AG09309 (cell line): ENCODE data around the gene C11orf87.

ENCODE experiments used
- DNase-seq: peaks from one replicate; pipeline ENCODE4 v3.0.0-alpha.2; 2010; ENCODE audit warnings: low read depth
- H3K4me3 ChIP-seq: 2 replicates; pipeline ENCODE4 v1.5.1; 2011; ENCODE audit warnings: mild to moderate bottlenecking, low read depth, low read length, moderate library complexity; ENCODE audit not compliant: control insufficient read depth
- TF ChIP-seq, protein P1 (sequence below): IDR thresholded peaks from 2 replicates; pipeline ENCODE4 v1.5.1; 2011; ENCODE audit warnings: mild to moderate bottlenecking, low read depth, low read length, inconsistent platforms; ENCODE audit not compliant: insufficient read depth, control insufficient read depth; ENCODE audit errors: missing control alignments

The C11orf87 gene

GRCh38 chr11:109421981-109422869 lies at the start of gene C11orf87:
C11orf87 (plus strand) TSS chr11:109422190; CDS start chr11:109423634, 1,444 bp downstream.
- DNase-seq = no peak
- H3K4me3 ChIP-seq = peak within 1 kb of the TSS; percentile 63
- TF ChIP-seq, protein P1, sequence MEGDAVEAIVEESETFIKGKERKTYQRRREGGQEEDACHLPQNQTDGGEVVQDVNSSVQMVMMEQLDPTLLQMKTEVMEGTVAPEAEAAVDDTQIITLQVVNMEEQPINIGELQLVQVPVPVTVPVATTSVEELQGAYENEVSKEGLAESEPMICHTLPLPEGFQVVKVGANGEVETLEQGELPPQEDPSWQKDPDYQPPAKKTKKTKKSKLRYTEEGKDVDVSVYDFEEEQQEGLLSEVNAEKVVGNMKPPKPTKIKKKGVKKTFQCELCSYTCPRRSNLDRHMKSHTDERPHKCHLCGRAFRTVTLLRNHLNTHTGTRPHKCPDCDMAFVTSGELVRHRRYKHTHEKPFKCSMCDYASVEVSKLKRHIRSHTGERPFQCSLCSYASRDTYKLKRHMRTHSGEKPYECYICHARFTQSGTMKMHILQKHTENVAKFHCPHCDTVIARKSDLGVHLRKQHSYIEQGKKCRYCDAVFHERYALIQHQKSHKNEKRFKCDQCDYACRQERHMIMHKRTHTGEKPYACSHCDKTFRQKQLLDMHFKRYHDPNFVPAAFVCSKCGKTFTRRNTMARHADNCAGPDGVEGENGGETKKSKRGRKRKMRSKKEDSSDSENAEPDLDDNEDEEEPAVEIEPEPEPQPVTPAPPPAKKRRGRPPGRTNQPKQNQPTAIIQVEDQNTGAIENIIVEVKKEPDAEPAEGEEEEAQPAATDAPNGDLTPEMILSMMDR = no peak

GRCh38 chr11:109374032-109374431 lies 48.0 kb upstream of the C11orf87 start:
- no peak for DNase-seq
- no peak overlapping the region for H3K4me3 ChIP-seq
- TF ChIP-seq, protein P1 = no peak

GRCh38 chr11:109374441-109374840 lies 47.5 kb upstream of the C11orf87 start:
- no peak overlapping the region for H3K4me3 ChIP-seq
- TF ChIP-seq, protein P1 = no peak
- no peak for DNase-seq

DNA sequence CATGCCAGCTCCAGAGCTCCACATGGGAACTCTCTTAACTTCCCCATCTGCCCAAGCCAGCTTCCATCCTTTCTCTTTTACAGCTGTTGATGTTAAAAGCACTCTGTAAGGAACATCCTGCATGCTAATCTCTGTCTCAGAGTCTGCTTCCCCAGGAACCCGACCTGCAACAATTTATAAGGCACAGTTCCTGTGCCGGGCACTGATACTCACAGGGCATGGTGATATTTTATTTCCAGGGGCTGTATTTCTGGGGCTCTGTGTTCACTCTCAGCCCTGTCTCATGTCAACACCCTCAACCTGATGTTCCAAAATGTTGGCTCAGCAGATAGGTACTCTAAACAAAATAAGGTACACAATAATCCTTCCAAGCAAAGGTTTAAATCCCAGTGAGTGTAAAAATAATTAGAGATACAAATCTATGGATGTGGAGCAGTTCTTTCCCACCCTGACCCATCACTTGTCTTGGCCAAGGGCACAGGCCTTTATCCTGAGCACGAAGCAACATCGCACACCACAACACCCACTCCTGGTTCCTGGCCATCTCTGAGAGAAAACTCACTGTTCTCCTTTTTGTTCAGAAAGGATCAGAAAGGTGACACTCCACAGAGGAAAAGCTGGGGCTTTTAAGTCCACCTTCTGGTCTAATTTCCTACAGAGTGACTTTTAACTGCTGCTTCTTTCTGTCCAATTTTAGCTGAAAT lies 44.8 kb upstream of the C11orf87 start:
- TF ChIP-seq, protein P1 = no peak
- no peak overlapping the region for H3K4me3 ChIP-seq
- DNase-seq = no peak

- H3K4me3 ChIP-seq = no peak overlapping the region
- TF ChIP-seq, protein P1 = no peak
- no peak for DNase-seq
Observed at GRCh38 chr11:109378034-109378433, 44.0 kb upstream of the C11orf87 start.

GRCh38 chr11:109383306-109383705 lies 38.7 kb upstream of the C11orf87 start:
- H3K4me3 ChIP-seq = no peak overlapping the region
- TF ChIP-seq, protein P1 = no peak
- no peak for DNase-seq
